CD4-positive, alpha-beta T cell treated with Interleukin-12 subunit alpha and Interleukin-12 subunit beta, for 1 hour (primary cell): ENCODE measurements around the gene PAPPA2.
"Not testable (repeated sequence)": the region's sequence is repeated elsewhere in the genome, so short reads cannot be mapped to it uniquely, and the experiment has no call there.

Experiments
- DNase-seq: peaks from one replicate; pipeline ENCODE4 v3.0.0-alpha.2; 2020

PAPPA2 gene

GRCh38 chr1:176699821-176700220 is 236.8 kb downstream of the PAPPA2 start:
- no peak for DNase-seq

DNA sequence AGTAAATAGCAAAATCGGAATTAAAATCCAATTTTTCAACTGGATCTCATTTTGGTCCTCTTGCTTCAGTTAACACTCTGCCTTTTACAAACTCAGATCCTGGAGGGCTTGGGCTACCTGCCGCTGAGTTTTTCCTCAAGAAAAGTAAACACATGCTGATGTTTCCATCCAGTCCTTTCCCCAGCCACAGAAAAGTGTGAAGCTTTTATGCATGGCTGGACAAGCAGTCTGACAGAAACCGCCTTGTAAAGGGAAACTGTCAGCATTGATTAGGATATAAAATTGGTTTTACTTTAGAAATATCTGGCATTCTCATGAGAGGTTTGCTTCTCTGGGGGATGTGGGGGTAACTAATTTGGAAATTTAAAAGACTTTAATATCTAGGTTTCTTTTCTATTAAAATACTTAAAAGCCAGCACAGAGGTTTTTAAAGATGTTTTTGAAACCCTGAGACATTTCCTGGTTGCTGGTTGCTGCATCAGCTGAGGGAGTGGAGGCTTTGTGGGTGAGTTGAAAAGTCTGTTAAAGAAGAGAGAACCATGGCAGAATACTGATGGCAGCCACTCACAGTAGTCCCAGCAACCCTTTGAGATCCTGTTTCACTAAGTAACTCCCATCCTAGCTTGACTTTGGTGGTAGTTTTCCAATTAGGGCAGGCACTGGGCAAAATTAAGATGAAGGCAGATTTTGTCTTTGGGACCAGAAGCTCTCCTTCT is 238.3 kb downstream of the PAPPA2 start:
- no peak for DNase-seq

DNA sequence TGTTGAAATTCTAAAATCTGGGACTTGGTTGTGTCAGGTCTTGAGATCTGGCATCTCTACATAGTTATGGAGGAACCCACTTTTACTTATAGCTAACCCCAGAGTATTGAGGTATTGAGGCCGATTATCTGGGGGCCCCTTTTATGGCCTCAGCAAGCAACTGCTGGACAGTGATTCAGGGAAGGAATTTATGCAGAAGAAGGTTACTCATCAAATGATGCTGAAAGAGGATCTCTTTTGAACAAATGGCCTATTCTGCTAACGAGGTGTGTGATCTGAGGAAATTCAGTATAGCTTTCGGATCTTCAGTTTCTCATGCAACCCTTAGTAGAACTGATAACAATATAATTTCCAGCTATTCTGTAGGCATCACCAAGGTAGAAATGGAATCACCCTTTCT is 239.9 kb downstream of the PAPPA2 start:
- no peak for DNase-seq

DNA sequence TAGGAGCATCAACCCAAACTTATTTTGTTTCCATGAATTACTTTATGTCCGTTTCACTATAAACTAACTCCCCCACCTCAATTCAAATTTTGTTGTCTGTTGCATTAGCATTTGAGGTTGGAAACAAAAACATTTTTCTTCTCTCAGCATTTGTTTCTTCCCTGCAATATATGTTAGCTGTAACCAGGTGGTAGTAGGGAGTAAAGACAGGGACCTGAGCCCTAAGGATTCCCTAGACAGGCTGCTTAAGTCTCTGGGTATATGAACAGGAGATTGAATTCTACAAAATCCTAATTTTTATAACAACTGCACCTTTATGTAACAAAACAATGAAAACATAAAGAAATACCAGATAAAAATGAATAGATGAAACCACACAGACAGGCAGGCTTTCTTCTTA is 242.6 kb downstream of the PAPPA2 start:
- no peak for DNase-seq

DNA sequence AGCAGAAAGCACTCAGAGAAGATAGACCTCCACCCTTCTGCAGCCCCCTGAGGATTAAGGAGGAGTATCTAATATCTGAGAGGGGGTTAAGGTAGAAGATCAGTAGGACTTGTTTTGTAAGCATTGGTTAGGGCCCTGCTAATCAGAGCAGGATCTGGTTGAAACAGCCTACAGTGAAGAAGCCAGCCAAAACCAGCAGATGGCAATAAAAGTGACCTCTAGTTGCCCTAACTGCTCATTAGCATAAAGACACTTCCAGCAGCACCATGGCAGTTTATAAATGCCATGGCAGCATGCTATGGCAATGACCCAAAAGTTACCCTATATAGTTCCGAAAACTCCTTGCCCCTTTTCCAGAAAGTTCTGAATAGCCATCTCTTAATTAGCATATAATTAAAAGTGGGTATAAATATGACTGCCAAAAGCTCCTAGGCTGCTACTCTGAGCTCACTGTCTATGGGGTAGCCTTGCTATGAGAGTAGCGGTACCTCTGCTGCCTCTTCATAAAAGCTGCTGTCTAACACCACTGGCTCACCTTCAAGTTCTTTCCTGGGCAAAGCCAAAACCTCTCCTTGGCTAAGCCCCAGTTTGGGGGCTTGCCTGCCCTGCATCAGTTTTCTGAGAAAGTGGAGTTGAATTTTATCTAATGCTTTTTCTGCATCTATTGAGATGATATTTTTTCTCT is 254.2 kb downstream of the PAPPA2 start:
- no peak for DNase-seq

- DNase-seq = no peak
Measured at GRCh38 chr1:176719447-176719846, 256.5 kb downstream of the PAPPA2 start.

GRCh38 chr1:176720838-176721237 is 257.9 kb downstream of the PAPPA2 start:
- DNase-seq = no peak

DNA sequence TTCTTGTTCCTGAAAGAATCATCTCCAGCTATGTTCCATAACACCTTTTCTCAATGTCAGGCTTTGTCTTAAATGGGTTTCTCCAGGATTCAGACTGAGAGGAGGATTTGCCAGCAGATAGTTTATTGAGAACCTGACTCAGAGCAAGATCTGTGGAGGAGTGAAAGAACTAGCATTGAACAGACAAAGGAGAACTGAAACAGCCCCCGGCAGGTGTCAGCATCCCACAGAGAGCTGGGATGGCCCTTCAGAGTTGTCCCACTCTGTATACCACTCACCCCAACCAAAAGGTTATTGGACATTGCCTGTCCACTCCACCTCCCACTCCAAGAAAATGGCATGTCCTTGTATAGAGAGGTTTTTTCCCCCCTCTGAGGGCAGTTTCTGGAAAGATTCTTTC is 270.7 kb downstream of the PAPPA2 start:
- DNase-seq = no peak

DNA sequence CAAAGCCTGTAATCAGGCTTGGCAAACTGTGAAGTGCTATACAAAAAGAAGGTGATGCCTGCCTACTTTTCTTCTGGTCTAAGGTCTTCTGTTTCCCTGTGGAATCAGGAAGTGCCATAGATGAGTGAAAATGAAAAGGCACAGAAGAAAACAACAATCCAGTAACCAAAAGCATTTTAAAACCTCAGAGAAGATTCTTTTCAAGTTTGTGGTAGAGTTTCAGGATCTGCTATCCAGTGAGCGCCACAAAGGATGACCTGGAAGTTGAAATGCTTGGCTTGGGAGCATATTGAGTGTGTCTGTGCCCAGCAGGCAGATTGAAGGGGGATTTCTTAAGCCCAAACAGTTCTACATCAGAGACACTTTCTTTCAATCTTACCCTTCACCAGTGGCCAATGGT is 272.2 kb downstream of the PAPPA2 start:
- DNase-seq = no peak

GRCh38 chr1:176736015-176736414 is 273.0 kb downstream of the PAPPA2 start:
- DNase-seq = no peak

GRCh38 chr1:176741181-176741580 is 278.2 kb downstream of the PAPPA2 start:
- DNase-seq = no peak

GRCh38 chr1:176742322-176742721 is 279.3 kb downstream of the PAPPA2 start:
- no peak for DNase-seq

DNA sequence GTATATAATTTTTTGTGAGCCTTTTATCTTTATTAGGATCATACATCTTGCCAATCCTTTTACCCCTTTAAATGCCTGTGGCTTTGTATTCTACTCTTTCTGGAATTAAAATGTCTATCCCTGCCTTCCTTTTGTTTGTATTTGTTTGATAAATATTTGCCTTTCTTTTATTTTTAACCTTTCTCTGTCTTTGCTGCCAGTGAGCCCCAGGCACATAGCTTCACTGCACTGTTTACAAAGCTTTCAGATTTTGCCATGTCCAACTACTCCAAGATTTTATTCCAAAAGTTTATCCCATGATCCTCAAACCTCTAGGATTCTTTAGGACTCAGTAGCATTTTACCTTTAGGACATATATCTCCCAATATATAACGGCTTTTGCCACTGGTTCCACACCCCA is 281.2 kb downstream of the PAPPA2 start:
- no peak for DNase-seq

DNA sequence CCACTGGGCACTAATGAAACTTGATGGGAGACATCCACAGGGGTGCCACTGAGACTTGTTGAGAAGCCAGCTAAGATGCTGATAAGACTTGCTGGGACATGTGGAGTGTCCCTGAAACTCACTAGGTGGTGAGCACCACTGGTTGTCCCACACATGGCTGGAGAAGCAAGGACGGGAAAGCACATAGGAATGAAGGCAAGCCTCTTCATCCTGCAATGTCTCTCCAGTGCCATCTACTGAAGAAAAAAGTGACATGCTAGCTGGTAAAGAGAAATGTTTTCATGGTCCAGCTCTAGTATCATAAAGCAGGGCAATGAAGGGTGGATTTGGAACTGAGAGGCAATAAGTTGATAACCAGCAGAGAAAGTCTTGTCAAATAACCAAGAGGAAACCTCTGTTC is 283.0 kb downstream of the PAPPA2 start:
- no peak for DNase-seq

DNA sequence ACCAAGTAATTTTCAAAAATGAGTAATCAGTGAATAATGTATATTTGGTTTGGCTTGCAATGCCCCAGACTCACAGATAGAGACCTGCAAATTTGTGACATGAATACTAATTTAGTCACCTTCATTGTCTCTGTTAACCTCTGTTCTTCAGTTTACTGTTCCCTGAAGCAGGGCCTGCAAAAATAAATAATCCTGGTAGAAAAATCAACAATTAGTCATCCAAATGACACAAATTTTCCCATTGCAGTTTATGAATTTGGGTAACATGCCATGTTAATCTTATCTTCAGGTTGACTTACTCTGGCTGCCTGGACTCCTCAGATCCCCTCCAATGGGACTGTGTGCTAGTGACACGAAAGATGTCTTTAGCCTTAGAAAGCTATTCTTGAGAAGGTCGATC is 289.5 kb downstream of the PAPPA2 start:
- DNase-seq = no peak

GRCh38 chr1:176754676-176755075 is 291.7 kb downstream of the PAPPA2 start:
- DNase-seq = no peak

DNA sequence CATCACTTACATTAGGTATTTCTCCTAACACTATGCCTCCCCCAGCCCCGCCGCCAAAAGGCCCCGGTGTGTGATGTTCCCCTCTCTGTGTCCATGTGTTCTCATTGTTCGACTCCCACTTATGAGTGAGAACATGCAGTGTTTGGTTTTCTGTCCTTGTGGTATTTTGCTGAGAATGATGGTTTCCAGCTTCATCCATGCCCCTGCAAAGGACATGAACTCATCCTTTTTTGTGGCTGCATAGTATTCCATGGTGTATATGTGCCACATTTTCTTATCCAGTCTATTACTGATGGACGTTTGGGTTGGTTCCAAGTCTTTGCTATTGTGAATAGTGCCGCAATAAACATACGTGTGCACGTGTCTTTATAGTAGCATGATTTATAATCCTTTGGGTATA is 293.8 kb downstream of the PAPPA2 start:
- not testable (repeated sequence) for DNase-seq

DNA sequence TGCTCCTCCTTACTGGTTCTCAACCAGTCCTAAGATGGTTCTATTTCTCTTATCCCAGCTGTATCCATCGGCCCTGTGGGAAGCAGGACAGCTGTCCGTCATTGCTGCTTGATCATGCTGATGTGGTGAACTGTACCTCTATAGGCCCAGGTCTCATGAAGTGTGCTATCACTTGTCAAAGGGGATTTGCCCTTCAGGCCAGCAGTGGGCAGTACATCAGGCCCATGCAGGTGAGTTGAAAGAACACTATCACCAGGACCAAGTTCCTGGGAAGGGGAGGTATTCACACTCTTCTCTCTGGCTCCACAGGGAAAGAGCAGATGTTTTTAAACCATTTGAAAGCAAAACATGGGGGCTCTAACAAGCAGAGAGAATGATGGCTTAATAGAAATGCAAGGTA is 302.6 kb downstream of the PAPPA2 start:
- DNase-seq = no peak

DNA sequence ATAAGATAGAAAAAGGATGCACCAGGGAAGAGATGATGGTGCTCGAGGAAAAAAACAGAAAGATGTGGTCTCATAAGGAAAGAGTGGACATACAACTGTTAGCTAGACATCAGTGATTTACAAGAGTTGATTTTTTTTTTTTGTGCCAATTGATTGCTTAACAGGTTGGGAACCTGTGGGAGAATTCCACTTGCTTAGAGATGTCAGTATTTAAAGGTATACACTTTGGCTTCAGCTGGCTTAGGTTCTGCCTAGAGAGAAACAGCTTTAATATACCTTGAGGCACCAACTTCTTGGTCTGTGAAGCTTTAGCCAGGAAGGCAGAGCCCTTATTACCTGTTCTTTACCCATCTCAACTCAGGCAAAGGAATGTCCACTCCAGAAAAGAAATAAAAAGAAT is 303.8 kb downstream of the PAPPA2 start:
- no peak for DNase-seq

- no peak for DNase-seq
Measured at GRCh38 chr1:176767714-176768136, 304.8 kb downstream of the PAPPA2 start.

DNA sequence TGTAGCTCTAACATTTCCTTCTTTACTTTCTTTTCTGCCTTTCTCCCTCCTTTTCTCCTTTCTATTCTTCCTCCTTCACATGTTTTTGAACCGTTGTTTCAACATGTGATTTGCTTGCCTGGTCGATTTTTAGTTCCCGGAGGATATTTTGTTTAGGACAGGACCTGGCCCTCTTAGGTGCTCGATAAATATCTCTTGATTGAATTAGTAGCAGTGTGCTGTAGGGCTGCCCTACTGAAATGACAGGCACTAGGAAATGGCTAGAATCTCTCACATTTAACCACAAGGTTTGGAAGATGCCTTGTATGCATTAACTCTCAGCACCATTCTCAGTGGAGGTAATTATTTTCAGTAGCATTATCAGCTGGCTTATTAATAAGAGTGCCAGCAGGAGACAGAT is 305.6 kb downstream of the PAPPA2 start:
- no peak for DNase-seq

GRCh38 chr1:176770066-176770465 is 307.1 kb downstream of the PAPPA2 start:
- DNase-seq = no peak

GRCh38 chr1:176773038-176773437 is 310.1 kb downstream of the PAPPA2 start:
- DNase-seq = no peak

DNA sequence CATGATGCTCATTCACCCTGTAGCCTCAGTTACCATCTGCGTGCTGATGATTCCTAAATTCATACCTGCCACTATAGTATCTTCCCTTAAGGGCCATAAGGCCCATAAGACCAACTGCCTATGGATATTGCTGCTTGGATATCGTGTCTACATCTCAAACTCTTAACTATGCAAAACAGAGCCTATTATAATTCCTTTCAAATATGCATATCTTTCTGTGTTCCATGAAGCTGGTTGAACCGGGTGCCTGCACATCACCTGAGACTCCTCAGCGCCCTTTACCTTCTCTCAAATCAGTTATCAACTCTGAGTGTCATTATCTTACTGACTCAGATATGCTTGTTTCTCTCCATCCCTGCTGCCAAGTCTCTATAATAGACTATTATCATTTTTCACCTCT is 311.2 kb downstream of the PAPPA2 start:
- no peak for DNase-seq

- no peak for DNase-seq
Measured at GRCh38 chr1:176775378-176775777, 312.4 kb downstream of the PAPPA2 start.
